HG03520 (cell line): ENCODE data around the gene PDZD4.

Source experiments
- ATAC-seq: cut with Tn5 transposase; IDR thresholded peaks from one replicate; pipeline ENCODE4 v1.9.1; 2021; ENCODE audit warnings: mild to moderate bottlenecking, moderate library complexity; ENCODE audit not compliant: unreplicated experiment

Gene PDZD4

DNA sequence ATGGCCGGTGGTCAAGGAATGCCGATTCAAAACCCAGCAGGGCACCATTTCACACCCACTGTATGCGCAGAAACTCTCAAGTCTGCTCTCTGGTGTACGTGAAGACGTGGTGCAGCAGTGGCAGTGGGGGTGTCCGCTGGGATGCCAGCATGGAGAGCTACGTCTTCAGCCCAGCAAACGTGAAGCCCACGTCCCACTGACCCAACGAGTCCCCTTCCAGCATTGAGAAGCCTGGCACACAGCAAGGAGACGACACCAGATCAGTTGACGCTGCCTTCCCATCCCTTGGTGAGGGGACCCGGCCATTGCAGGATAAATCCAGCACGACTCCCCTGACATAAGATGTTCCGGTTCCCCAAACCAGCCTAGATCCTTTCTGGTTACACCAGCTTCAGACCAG is 68.5 kb downstream of the PDZD4 start:
- ATAC-seq: no peak

DNA sequence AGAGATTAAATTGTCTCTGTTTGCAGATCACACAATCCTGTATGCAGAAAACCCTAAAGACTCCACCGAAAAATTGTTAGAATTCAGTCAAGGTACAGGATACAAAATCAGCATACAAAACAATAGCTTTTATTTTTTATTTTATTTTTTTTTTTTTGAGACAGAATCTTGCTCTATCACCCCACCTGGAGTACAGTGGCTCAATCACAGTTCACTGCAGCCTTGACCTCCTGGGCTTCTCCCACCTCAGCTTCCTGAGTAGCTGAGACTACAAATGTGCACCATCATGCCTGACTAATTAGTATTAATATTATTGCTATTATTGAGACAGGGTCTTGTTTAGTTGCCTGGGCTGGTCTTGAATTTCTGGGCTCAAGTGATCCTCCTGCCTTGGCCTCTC is 75.2 kb downstream of the PDZD4 start:
- no peak for ATAC-seq
